Ovary (tissue), 9 donors: Measurements from ENCODE around the gene COL13A1. TPM values are rescaled to one million over a fixed set of nuclear protein-coding genes. Genes with fewer than 3 reads are reported as not detected.
A peak's percentile ranks its signal among the peaks of the same experiment; 100 is the strongest.

ENCODE experiments used
- DNase-seq, 5 donors: peaks; one replicate each; pipeline ENCODE4 v3.0.0-alpha.2; 2019 to 2020
- H3K27ac ChIP-seq, 2 donors: fragments of 200-600 bp; one replicate each; pipeline versions ENCODE4 v1.5.1 to v1.8.0; 2019 to 2022
- H3K27me3 ChIP-seq: fragments of 200-600 bp; one replicate; pipeline ENCODE4 v1.8.0; 2022
- H3K36me3 ChIP-seq: fragments of 200-600 bp; sonication (generic); one replicate; pipeline ENCODE4 v1.5.1; 2019
- H3K4me1 ChIP-seq: one replicate; pipeline ENCODE4 v1.8.1; 2013; ENCODE audit warnings: mild to moderate bottlenecking, moderate library complexity; ENCODE audit not compliant: insufficient read depth
- H3K4me3 ChIP-seq: fragments of 200-600 bp; sonication (generic); one replicate; pipeline ENCODE4 v1.5.1; 2017
- H3K9me3 ChIP-seq, 2 donors: fragments of 200-600 bp in 1 of 2; sonication (generic) in 1 of 2; one replicate each; pipeline versions ENCODE4 v1.5.1 to v1.8.1; 2013 to 2019; ENCODE audit warnings: mild to moderate bottlenecking in 1 of 2, moderate library complexity in 1 of 2
- CTCF ChIP-seq, 3 donors: fragments of 450-650 bp in 2 of 3; fragments of 200-600 bp in 1 of 3; IDR thresholded peaks; one replicate each; pipeline versions ENCODE4 v1.5.1 to v1.8.0; 2016 to 2022; ENCODE audit warnings: antibody characterized with exemption in 3 of 3, mild to moderate bottlenecking in 1 of 3
- EP300 ChIP-seq: sonication (generic); formaldehyde crosslinking; IDR thresholded peaks from one replicate; pipeline ENCODE4 v1.6.1; 2017; ENCODE audit warnings: antibody characterized with exemption
- POLR2A ChIP-seq: fragments of 450-650 bp; IDR thresholded peaks from one replicate; pipeline ENCODE4 v1.6.1; 2017; ENCODE audit warnings: antibody characterized with exemption, mild to moderate bottlenecking, moderate library complexity
- WGBS, 3 donors: extraction: QIAGEN DNeasy Blood & Tissue Kit in 1 of 3; methylation state at CpG; one replicate each; pipeline versions ENCODE4 v1.1.5 to v1.1.7; 2013 to 2017; 5-methylcytosine and 5-hydroxymethylcytosine counted together
- intact Hi-C, 4 donors: fragments of 100-400 bp; cut with DNase I; formaldehyde crosslinking; loops; one replicate each; pipeline versions ENCODE4 v1.11.0 to v1.15.1; 2022 to 2023
- polyA plus RNA-seq, 2 donors: library from polyadenylated mRNA; stranded (reverse); fragments of 200-250 nt in 1 of 2; fragments of 350-450 nt in 1 of 2; fragmentation: Illumina TruSeq in 1 of 2; extraction: RNeasy Lipid Tissue Mini Kit (QIAGEN cat#74804) in 1 of 2; gene quantifications; one replicate each; pipeline ENCODE4 v1.2.3, GENCODE V29; 2013 to 2014
- total RNA-seq, 7 donors: library from RNA; depleted of rRNA in 2 of 7; stranded (reverse); fragments of >200 nt in 2 of 7; fragmentation: NEBNext Ultra II Directional in 3 of 7; extraction: Animal tissue kit (Norgen Biotek cat#: 25700) in 3 of 7; gene quantifications; one replicate each; pipeline versions ENCODE4 v1.1.0 to v1.2.4, GENCODE V29; 2016 to 2023
- donor health status: DM: no; HTN: no; CAD: no; lungs with moderate emphysema.
- donor health status: DM: no; HTN: no; CAD: no.
- donor health status: Bipolar disorder and iron deficiency.
- donor health status: DM: yes; HTN: yes; CAD: no.
- donor health status: DM: no; HTN: no; CAD: no.
- donor health status: DM: yes; HTN: yes; CAD: no.

The COL13A1 gene
- total and polyA plus RNA-seq, 9 donors = 0.48 to 3.1 (median 1.1) TPM

GRCh38 chr10:69911613-69912528, 110.2 kb downstream of the COL13A1 start:
- Histone ChIP-seq H3K4me1 (peaks cover 16% of the 10 kb centered on the region), H3K4me3 (no peak overlapping the region), H3K27ac (no peak overlapping the region), H3K36me3 (no peaks in the 10 kb centered on the region), H3K9me3 (no peaks in the 10 kb centered on the region), H3K27me3 (no peaks in the 10 kb centered on the region)
- TF ChIP-seq EP300 (no peak), POLR2A (no peak), CTCF (IDR thresholded peaks at IDR 0.05) (no peak)
- 30 to 52% (median 42%) methylated on average over 18 of the region's 18 CpGs for WGBS, 3 donors
- peak in 4 of 5 donors; percentile 30 to 64 (median 36) for DNase-seq
- intact Hi-C loops = loop anchor here in 2 of 4 donors (10.0 kb wide), 2 partner anchors 127 to 267 kb away; no protein-coding TSS in a partner anchor

GRCh38 chr10:69912589-69912988, 110.9 kb downstream of the COL13A1 start:
- WGBS, 3 donors = 10 to 11% (median 10%) methylated on average over 4 of the region's 4 CpGs
- H3K4me1 ChIP-seq = peaks cover 16% of the 10 kb centered on the region
- no peak overlapping the region for H3K4me3 ChIP-seq
- H3K9me3 ChIP-seq = no peaks in the 10 kb centered on the region
- H3K27ac ChIP-seq = no peak overlapping the region
- no peaks in the 10 kb centered on the region for H3K27me3 ChIP-seq
- peak in 3 of 5 donors; percentile 34 to 71 (median 43) for DNase-seq
- intact Hi-C loops = loop anchor here in 2 of 4 donors (10.0 kb wide), 2 partner anchors 128 to 268 kb away; no protein-coding TSS in a partner anchor
- no peak for TF ChIP-seq CTCF (IDR thresholded peaks at IDR 0.05)
- TF ChIP-seq POLR2A = no peak
- no peak for TF ChIP-seq EP300
- H3K36me3 ChIP-seq = no peaks in the 10 kb centered on the region

GRCh38 chr10:69913606-69914382, 112.1 kb downstream of the COL13A1 start:
- intact Hi-C loops = loop anchor here (2.0 to 10.0 kb wide), 3 partner anchors 129 to 269 kb away; no protein-coding TSS in a partner anchor

More at GRCh38 chr10:69913606-69914382, 112.1 kb downstream of the COL13A1 start:
- DNase-seq = peak in 1 of 5 donors; percentile 40
- Histone ChIP-seq H3K27ac (no peak overlapping the region), H3K36me3 (no peaks in the 10 kb centered on the region), H3K27me3 (no peaks in the 10 kb centered on the region), H3K4me3 (no peak overlapping the region), H3K9me3 (no peaks in the 10 kb centered on the region), H3K4me1 (peaks cover 16% of the 10 kb centered on the region)
- WGBS, 3 donors = 84 to 88% (median 86%) methylated on average over 13 of the region's 13 CpGs
- TF ChIP-seq CTCF (IDR thresholded peaks at IDR 0.05) (no peak), EP300 (no peak), POLR2A (no peak)
